IgD-negative memory B cell (primary cell): ENCODE data around the gene TP53I3. TPM values are rescaled to one million over a fixed set of nuclear protein-coding genes. Genes with fewer than 3 reads are reported as not detected.

Experiments used
- polyA plus RNA-seq: library from polyadenylated mRNA; unstranded; fragments of 300-500 nt; fragmentation: Illumina TruSeq; gene quantifications from one replicate; pipeline ENCODE4 v1.2.3, GENCODE V29; 2021

The TP53I3 gene
- polyA plus RNA-seq, 1 donor from 2014 or later, result 4.1 TPM

Other genes starting within 250 kb of the TP53I3 start
- gene ATAD2B, start 157.7 kb downstream of the TP53I3 start, polyA plus RNA-seq, result 12.4 TPM
- 16.6 TPM for gene UBXN2A, start 144.4 kb downstream of the TP53I3 start, polyA plus RNA-seq
- gene MFSD2B, start 74.7 kb downstream of the TP53I3 start, polyA plus RNA-seq, result not detected
- 5.8 TPM for gene WDCP, start 37.4 kb downstream of the TP53I3 start, polyA plus RNA-seq
- 3.9 TPM for gene FKBP1B, start 35.1 kb downstream of the TP53I3 start, polyA plus RNA-seq
- 171 TPM for gene SF3B6, start 8.5 kb downstream of the TP53I3 start, polyA plus RNA-seq
- gene PFN4, start 38.5 kb upstream of the TP53I3 start, polyA plus RNA-seq, result not detected
- gene FAM228B, start 38.6 kb upstream of the TP53I3 start, polyA plus RNA-seq, result 12.1 TPM
- not detected for gene FAM228A, start 90.2 kb upstream of the TP53I3 start, polyA plus RNA-seq